Endodermal cell (in vitro differentiated cells): Measurements from ENCODE around the gene COL6A1. TPM values are rescaled to one million over a fixed set of nuclear protein-coding genes. Genes with fewer than 3 reads are reported as not detected.

Experiments used
- DNase-seq: peaks from one replicate; pipeline ENCODE4 v3.0.0-alpha.2; 2017
- H3K27ac ChIP-seq: 2 replicates; pipeline ENCODE4 v1.5.1; 2013; ENCODE audit warnings: mild to moderate bottlenecking, low read depth, low read length, moderate library complexity
- H3K27me3 ChIP-seq: 2 replicates; pipeline ENCODE4 v1.6.1; 2013; ENCODE audit warnings: mild to moderate bottlenecking, low read length, moderate library complexity; ENCODE audit not compliant: insufficient read depth, control insufficient read depth, poor library complexity, severe bottlenecking
- H3K36me3 ChIP-seq: 2 replicates; pipeline ENCODE4 v1.7.0; 2013; ENCODE audit warnings: mild to moderate bottlenecking, low read length, moderate library complexity; ENCODE audit not compliant: control insufficient read depth, insufficient read depth
- H3K4me1 ChIP-seq: one replicate; pipeline ENCODE4 v1.7.0; 2013; ENCODE audit warnings: low read length; ENCODE audit not compliant: control insufficient read depth, insufficient read depth
- H3K4me3 ChIP-seq: 2 replicates; pipeline ENCODE4 v1.5.1; 2013; ENCODE audit warnings: mild to moderate bottlenecking, low read length, moderate library complexity
- H3K9ac ChIP-seq: 2 replicates; pipeline ENCODE4 v1.6.1; 2013; ENCODE audit warnings: mild to moderate bottlenecking, low read length, moderate library complexity; ENCODE audit not compliant: poor library complexity, severe bottlenecking; ENCODE audit errors: extremely low read depth
- H3K9me3 ChIP-seq: 2 replicates; pipeline ENCODE4 v1.6.1; 2013; ENCODE audit warnings: mild to moderate bottlenecking, low read length, moderate library complexity; ENCODE audit not compliant: control insufficient read depth
- H3K27ac Mint-ChIP-seq: 2 replicates; pipeline ENCODE4 v1.8.0; 2020; ENCODE audit warnings: mixed read lengths
- H3K27me3 Mint-ChIP-seq: 2 replicates; pipeline ENCODE4 v1.8.0; 2021; ENCODE audit warnings: mild to moderate bottlenecking, mixed read lengths; ENCODE audit not compliant: insufficient read depth
- H3K36me3 Mint-ChIP-seq: 2 replicates; pipeline ENCODE4 v1.8.0; 2020; ENCODE audit warnings: low read depth, mixed read lengths
- H3K4me1 Mint-ChIP-seq: 2 replicates; pipeline ENCODE4 v1.8.0; 2020; ENCODE audit warnings: mixed read lengths
- H3K4me3 Mint-ChIP-seq: 2 replicates; pipeline ENCODE4 v1.8.0; 2020; ENCODE audit warnings: mild to moderate bottlenecking, moderate library complexity, mixed read lengths
- H3K9me3 Mint-ChIP-seq: 2 replicates; pipeline ENCODE4 v1.8.0; 2020; ENCODE audit warnings: mild to moderate bottlenecking, mixed read lengths
- CTCF ChIP-seq: fragments of 200-600 bp; sonication (generic); conservative IDR thresholded peaks from 2 replicates; pipeline ENCODE4 v1.5.0; 2021; ENCODE audit warnings: antibody characterized with exemption, mild to moderate bottlenecking
- WGBS, 2 experiments: methylation state at CpG; one replicate each; pipeline versions ENCODE4 v1.1.5 to v1.1.7; 2013; ENCODE audit warnings: missing lambda C conversion rate in 2 of 2, mixed read lengths in 1 of 2; ENCODE audit not compliant: insufficient coverage in 1 of 2, insufficient read length in 1 of 2; 5-methylcytosine and 5-hydroxymethylcytosine counted together
- total RNA-seq, 2 donors: library from RNA; stranded (reverse); fragmentation: NEBNext Ultra II Directional in 1 of 2; extraction: Animal tissue kit (Norgen Biotek cat#: 25700) in 1 of 2; gene quantifications; 2 replicates in 1 of 2; 3 replicates in 1 of 2; pipeline ENCODE4 v1.2.1, GENCODE V29; 2021

The COL6A1 gene
- total RNA-seq, 2 donors from 2014 or later, result 232 to 407 TPM

GRCh38 chr21:46028573-46029091 lies 47.1 kb downstream of the COL6A1 start:
- Histone ChIP-seq H3K27me3 (no peaks in the 10 kb centered on the region), H3K9ac (no peak overlapping the region), H3K4me3 (no peak overlapping the region), H3K4me1 (no peaks in the 10 kb centered on the region), H3K9me3 (peaks cover 9% of the 10 kb centered on the region), H3K27ac (no peak overlapping the region), H3K36me3 (no peaks in the 10 kb centered on the region)
- no peak for TF ChIP-seq CTCF
- H3K4me1 Mint-ChIP-seq, result peaks cover 15% of the 10 kb centered on the region
- DNase-seq, result no peak
- no peak overlapping the region for H3K27ac Mint-ChIP-seq
- peaks cover 3% of the 10 kb centered on the region for H3K27me3 Mint-ChIP-seq
- H3K36me3 Mint-ChIP-seq, result no peaks in the 10 kb centered on the region
- H3K4me3 Mint-ChIP-seq, result no peak overlapping the region
- peaks cover 18% of the 10 kb centered on the region for H3K9me3 Mint-ChIP-seq
- WGBS, 2 experiments, result 100% methylated on average over 1 of the region's 1 CpG; no CpG with 5 or more reads in 1 of the 2 experiments

- no peak overlapping the region for H3K27ac Mint-ChIP-seq
Observed at GRCh38 chr21:46029186-46029924, 47.8 kb downstream of the COL6A1 start.

GRCh38 chr21:46031484-46031883 lies 49.9 kb downstream of the COL6A1 start:
- H3K4me3 Mint-ChIP-seq, result no peak overlapping the region
- Histone ChIP-seq H3K27me3 (no peaks in the 10 kb centered on the region), H3K4me3 (no peak overlapping the region), H3K9ac (no peak overlapping the region), H3K36me3 (no peaks in the 10 kb centered on the region), H3K27ac (no peak overlapping the region), H3K4me1 (no peaks in the 10 kb centered on the region), H3K9me3 (peaks cover 9% of the 10 kb centered on the region)
- TF ChIP-seq CTCF, result no peak
- H3K4me1 Mint-ChIP-seq, result peaks cover 3% of the 10 kb centered on the region
- peaks cover 3% of the 10 kb centered on the region for H3K27me3 Mint-ChIP-seq
- H3K9me3 Mint-ChIP-seq, result peaks cover 18% of the 10 kb centered on the region
- H3K36me3 Mint-ChIP-seq, result no peaks in the 10 kb centered on the region
- no peak overlapping the region for H3K27ac Mint-ChIP-seq
- 93 to 95% methylated on average over 7 to 12 of the region's 12 CpGs for WGBS, 2 experiments
- no peak for DNase-seq

More at GRCh38 chr21:46029186-46029924, 47.8 kb downstream of the COL6A1 start:
- Histone ChIP-seq H3K36me3 (no peaks in the 10 kb centered on the region), H3K27me3 (no peaks in the 10 kb centered on the region), H3K9ac (no peak overlapping the region), H3K9me3 (peaks cover 9% of the 10 kb centered on the region), H3K27ac (no peak overlapping the region), H3K4me1 (no peaks in the 10 kb centered on the region), H3K4me3 (no peak overlapping the region)
- no peak for TF ChIP-seq CTCF
- peaks cover 18% of the 10 kb centered on the region for H3K9me3 Mint-ChIP-seq
- no peak for DNase-seq
- H3K36me3 Mint-ChIP-seq, result no peaks in the 10 kb centered on the region
- 82 to 86% methylated on average over 3 to 5 of the region's 5 CpGs for WGBS, 2 experiments
- peaks cover 15% of the 10 kb centered on the region for H3K4me1 Mint-ChIP-seq
- H3K4me3 Mint-ChIP-seq, result no peak overlapping the region
- H3K27me3 Mint-ChIP-seq, result peaks cover 3% of the 10 kb centered on the region
